Umbilical cord (tissue), 2 donors: Measurements from ENCODE around the gene C17orf75. TPM values are rescaled to one million over a fixed set of nuclear protein-coding genes. Genes with fewer than 3 reads are reported as not detected.
"Not testable (repeated sequence)": the region's sequence is repeated elsewhere in the genome, so short reads cannot be mapped to it uniquely, and the experiment has no call there.

Source experiments
- DNase-seq: peaks from one replicate; pipeline ENCODE4 v3.0.0-alpha.2; 2015; ENCODE audit warnings: low spot score
- total RNA-seq: library from RNA; depleted of rRNA; stranded (reverse); fragments of >200 nt; gene quantifications from one replicate; pipeline ENCODE4 v1.2.3, GENCODE V29; 2014; ENCODE audit warnings: low replicate concordance; ENCODE audit not compliant: insufficient read depth

The C17orf75 gene
- total RNA-seq, 1 donor from 2014 or later, result 10.4 TPM

DNA sequence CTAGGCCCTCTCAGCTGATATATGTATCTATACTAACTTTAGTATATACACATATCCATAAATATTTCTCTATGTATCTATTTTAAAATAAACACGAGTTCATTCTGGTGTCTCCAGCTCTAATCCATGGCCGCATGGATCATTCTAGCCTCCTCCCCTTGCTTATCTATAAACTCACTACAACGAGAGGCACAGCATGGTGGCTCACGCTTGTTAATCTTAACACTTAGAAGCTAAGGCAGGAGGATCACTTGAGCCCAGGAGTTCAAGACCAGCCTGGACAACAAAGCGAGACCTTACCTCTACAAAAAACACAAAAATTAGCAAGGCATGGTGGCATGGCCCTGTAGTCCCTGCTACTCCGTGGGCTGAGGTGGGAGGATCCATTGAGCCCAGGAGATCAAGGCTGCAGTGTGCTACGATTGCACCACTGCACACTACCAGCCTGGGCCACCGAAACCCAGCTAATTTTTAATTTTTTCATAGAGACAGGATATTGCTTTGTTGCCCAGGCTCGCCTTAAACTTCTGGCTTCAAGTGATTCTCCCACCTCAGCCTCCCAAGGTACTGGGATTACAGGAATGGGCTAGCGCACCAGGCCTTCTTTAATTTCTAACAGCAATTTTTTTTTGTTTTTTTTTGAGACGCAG is 4.1 kb upstream of the C17orf75 start:
- DNase-seq, result no peak

DNA sequence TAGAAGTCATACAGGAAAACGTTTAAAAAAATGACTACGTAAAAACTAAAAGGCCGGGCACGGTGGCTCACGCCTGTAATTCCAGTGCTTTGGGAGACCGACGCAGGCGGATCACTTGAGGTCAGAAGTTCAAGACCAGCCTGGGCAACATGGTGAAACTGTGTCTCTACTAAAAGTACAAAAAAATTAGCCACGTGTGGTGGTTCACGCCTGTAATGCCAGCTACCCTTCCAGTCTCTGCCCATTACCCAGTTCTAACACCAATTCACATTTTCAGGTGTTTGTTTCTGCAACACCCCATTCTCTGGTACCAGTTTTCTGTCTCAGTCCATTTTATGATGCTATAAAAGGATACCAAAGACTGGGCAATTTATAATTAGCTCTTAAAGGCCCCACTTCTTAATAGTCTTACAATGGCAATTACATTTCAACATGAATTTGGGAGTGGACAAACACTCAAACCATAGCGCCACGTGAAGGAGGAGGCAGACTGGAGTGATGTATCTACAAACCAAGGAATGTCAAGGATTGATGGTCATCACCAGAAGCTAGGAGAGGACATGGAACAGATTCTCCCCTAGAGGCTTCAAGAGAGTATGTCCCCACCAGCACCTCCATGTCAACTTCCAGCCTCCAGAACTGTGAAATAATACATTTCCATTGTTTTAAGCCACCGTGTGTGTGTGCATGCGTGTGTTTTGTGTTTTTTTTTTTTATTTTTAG is 791 bp upstream of the C17orf75 start:
- DNase-seq, result no peak

DNA sequence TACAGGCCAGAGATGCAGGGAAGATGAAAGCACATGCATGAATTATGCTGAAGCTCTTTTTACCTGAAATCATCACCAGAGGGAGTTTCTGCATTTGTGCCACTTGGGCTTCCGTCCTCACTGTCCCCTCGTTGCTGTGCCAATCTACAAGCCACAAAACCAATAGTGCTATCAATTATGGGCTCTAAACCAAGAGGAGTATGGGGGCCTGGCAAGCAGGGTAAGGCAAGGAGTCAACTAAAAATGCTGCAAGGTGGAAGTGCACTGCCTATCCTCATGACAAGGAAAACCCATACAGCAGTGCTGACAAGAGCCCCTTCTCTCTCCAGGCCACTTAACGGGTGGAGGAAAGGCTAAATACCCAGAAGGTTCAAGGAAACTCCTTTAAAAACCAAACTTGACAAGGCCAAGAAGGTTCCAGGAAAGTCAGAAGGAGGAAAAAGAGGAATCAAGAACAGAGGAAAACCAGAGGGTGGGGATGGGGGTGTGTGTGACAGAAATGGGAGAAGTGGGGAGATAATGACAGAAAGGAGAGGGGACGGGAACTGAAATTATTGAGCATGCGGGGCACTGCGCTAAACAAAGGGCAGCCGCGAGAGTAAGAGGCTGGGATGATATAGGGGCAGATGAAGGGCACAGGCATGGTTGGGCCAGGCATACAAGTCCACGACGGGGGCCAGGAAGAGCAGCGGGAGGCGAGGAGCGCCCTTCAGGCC is 674 bp downstream of the C17orf75 start:
- peak; percentile 23 for DNase-seq

DNA sequence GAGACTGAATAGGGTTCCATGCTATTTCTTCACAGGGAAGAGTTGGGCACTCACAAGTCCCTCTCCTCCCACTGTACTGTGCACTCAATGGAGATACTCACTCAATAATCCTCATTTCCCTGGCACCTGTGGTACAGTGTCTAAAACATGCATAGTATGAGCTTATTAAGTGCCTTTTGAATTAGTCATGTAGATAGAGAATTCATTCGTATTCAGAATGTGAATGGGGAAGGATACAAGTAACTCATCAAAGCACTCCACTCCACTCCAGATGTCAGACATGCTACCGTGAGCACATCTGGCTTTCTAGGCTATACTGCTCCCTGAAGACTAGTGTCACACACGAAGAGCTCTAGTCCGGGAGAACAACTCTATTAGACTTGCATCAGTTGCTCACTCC is 6.3 kb downstream of the C17orf75 start:
- no peak for DNase-seq

- DNase-seq, result no peak
These were observed 6.9 kb downstream of the C17orf75 start for GRCh38 chr17:32335046-32335445.

- no peak for DNase-seq
These were observed 8.8 kb downstream of the C17orf75 start for GRCh38 chr17:32333187-32333586.

GRCh38 chr17:32331243-32332040 is 10.5 kb downstream of the C17orf75 start:
- DNase-seq, result no peak

DNA sequence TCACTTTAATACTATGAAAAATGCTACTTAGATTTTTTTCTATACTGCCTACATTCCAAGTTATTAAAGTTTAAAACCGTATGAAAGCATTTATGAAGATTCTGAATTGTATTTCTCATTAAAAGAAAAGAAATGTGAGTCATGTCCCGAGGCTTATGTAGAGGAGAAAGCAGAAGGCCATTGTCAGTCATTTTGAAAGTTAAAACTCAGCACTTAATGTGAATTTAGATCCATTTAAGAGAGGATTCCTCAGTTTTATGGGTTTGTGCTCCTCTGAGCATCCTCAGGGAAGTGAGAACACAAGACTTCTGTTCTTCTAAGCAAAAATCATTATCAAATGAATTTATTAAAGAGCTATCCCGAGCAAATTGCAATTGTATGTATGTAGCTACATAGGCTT is 11.8 kb downstream of the C17orf75 start:
- DNase-seq, result no peak

GRCh38 chr17:32327911-32328310 is 14.1 kb downstream of the C17orf75 start:
- no peak for DNase-seq

- no peak for DNase-seq
These were observed 18.0 kb downstream of the C17orf75 start for GRCh38 chr17:32323811-32324491.

DNA sequence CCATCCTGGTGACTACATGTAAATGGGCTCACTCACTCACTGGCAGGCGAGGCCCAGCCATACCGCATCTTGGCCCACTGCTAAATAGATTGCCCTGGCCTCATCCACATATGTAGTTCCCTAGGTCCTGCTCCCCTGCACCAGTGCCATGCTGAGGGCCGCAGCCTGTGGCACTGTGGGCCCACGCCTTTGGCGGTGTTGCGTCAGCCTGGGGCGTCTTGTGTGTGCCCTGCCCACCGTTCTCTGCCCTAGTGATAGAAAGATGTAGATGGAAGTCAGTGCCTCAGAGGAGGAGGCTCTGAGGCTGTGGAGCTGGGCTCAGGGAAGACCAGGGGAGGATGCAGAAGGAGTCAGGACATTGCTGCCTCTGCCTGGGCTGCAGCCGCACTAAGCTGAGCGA is 18.9 kb downstream of the C17orf75 start:
- no peak for DNase-seq

DNA sequence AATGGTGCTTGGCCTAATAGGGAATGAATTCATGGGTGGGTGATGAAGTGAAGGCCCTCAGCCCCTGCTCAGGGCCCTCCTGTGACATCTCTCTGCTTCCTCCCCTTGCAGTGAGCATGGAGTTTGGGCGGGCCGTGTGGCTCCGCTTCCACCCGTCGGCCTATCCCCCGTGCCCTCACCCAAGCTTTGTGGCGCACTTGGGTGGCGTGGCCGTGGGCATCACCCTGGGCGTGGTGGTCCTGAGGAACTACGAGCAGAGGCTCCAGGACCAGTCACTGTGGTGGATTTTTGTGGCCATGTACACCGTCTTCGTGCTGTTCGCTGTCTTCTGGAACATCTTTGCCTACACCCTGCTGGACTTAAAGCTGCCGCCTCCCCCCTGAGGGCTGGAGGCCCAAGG is 21.1 kb downstream of the C17orf75 start:
- DNase-seq, result no peak

GRCh38 chr17:32320080-32320479 is 21.9 kb downstream of the C17orf75 start:
- not testable (repeated sequence) for DNase-seq

DNA sequence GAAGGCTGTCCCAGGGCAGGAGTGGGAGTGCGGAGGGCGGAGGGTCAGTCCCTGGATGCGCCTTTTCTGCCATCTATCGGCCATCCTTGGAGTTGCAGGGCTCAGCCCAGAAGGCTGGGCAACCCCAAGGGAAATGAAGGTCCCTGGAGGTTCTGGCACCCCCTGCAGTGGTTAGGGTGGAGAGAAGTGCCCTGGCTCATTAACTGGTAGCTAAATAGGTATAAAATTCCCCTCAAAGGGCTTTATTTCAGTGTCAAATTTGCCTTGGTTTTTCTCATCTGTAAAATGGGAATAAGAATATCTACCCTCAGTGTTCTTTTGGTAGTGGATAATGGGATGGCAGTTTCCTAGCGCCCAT is 22.4 kb downstream of the C17orf75 start:
- peak; percentile 55 for DNase-seq

- no peak for DNase-seq
These were observed 23.9 kb downstream of the C17orf75 start for GRCh38 chr17:32318071-32318470.

DNA sequence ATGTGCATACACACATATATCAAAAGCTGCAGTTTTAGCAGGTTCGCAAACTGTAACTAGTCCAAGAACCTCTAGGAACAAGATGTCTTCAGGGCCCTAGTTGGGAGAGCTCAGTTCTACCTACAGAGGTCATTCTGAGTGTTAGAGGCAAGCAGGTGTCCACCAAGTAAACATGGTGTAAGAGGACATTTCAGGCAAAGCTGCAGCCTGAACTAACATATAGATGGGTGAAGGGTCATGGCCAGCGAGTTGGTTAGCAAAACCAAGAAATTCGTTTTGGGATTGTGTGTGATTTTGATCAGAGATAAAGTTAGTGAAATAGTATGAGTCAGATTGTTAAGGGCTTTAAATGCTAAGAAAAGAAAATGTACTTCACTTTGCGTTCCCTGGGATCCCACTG is 24.6 kb downstream of the C17orf75 start:
- no peak for DNase-seq

DNA sequence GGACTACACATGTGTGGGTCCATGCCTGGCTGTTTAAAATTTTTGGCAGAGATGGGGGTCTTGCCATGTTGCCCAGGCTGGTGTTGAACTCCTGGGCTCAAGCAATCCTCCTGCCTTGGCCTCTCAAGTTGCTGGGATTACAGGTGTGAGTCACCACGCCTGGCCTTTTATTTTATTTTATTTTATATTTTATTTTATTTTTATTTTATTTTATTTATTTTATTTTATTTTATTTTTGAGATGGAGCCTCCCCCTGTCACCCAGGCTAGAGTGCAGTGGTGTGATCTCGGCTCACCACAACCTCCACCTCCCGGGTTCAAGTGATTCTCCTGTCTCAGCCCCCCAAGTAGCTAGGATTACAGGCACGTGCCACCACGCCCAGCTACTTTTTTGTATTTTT is 25.3 kb downstream of the C17orf75 start:
- DNase-seq, result not testable (repeated sequence)

DNA sequence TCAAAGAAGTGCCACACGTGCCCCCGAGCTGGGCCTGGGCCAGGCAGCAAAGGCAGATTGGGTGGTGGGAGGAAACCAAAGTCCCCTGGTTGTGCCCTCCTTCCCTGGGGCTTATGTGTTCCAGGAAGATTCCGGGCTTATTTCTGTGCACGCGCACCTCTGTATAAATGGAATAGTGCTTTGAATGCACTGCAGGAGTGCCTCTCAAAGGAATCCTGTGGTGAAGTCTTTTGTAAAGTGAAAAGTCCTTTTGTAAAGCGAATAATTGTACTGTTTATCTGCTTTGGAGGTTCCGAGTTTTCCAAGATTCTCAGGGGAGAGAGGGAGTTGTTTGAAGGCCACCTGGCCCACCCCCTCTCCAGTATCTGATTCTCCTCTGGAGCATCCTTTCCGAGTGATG is 26.8 kb downstream of the C17orf75 start:
- DNase-seq, result no peak

- no peak for DNase-seq
These were observed 27.3 kb downstream of the C17orf75 start for GRCh38 chr17:32314636-32315035.

DNA sequence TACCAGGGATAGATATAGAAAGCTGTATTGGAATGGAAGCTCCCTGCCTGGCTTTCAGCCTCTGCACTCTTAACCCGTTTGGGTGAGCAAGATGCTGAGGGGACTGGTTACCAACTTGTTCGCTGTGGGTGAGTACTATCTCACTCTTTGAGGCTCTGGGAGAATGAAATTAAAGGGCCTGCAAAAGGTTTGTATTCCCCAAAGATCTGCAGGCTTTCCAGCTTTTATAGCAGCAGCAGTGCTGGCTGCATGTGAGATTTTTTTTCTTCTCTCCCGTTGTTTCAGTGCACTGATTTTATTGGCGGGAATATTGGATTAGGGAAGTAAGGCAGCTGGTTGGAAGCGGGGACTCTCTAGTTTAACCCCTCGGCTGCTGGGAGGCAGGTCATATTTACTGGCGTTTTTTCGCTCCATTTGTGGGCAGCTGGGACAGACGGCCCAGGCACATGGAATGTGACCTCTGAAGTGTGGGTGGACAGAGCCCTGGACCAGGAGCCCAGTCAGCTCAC is 30.9 kb downstream of the C17orf75 start:
- peak; percentile 67 for DNase-seq

DNA sequence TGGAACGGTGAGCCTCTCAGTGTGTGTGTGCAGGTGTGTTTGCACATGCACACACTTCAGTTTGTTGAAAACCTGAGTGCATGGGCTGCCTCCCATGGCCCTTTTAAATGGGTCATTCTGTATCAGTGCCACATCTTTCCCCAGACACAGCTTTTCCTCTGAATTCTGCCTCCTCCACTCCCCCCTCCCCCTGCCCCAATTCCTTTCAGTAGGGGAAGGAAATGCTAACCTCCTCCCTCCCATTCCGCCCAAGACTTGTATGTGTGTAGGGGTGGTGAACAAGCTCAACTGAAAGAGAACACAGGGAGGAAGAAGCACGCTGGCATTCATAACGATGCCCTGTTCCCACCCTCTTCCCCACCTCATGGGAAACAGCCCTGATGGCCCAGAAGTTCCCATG is 34.3 kb downstream of the C17orf75 start:
- DNase-seq, result no peak
